Measurements from ENCODE around the gene WDR87.

The WDR87 gene

DNA sequence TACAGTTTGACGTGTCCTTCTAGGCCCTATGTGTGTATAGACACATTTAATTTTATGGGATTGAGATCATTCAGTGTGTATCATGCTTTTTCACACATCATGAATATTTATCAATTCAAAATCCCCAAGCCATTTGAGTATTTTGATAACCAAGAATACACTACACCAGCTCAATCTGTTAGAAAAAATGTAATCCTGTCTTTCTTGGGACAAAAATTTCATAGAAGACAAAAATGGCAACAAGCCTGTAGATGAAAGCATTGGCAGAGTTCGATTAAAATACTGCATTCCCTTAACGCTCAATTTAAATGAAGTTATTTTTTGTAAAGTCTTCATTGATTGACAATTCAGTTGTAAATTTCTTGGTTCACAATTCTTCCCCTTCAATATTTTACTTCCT, 41.9 kb downstream of the WDR87 start:
- Histone ChIP-seq H3K4me1 (ENCODE audit: control insufficient read depth, insufficient read depth, low read length, poor library complexity, severe bottlenecking) (no peaks in the 10 kb centered on the region), H3K27me3 (replicated peaks; ENCODE audit: control insufficient read depth, insufficient read depth, low read length, poor library complexity, severe bottlenecking) (no peaks in the 10 kb centered on the region), H3K36me3 (ENCODE audit: control insufficient read depth, insufficient read depth, low read length) (no peaks in the 10 kb centered on the region), H3K27ac (ENCODE audit: insufficient read depth, low read length, poor library complexity, severe bottlenecking) (no peak overlapping the region), H3K9me3 (ENCODE audit: control insufficient read depth, low read length) (no peaks in the 10 kb centered on the region), H3K4me3 (ENCODE audit: insufficient read depth, low read depth, low read length, poor library complexity, severe bottlenecking) (no peak overlapping the region)
- no peak for DNase-seq

DNA sequence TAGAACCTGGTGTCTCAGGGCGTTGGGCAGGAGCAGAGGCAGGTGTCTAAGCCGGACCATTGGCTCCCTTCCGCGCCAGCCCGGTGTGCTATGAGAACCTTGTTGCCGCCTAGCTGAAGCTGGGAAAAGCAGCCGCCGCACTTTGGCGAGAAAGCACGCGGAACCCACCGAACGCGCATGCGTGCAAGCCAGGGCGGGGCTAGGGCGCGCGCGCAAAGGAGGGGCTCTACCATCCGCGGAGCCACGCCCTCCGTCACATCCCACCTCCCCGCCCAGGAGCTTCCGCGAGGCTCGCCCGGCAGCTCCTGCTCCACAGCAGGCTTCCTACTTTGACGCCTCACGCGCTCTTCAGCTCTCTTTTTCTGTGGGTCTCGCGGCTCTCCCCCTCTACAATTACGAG, 51.3 kb downstream of the WDR87 start:
- no peak overlapping the region for H3K27ac ChIP-seq (ENCODE audit: insufficient read depth, low read length, poor library complexity, severe bottlenecking)
- H3K4me1 ChIP-seq (ENCODE audit: control insufficient read depth, insufficient read depth, low read length, poor library complexity, severe bottlenecking) = no peaks in the 10 kb centered on the region
- H3K9me3 ChIP-seq (ENCODE audit: control insufficient read depth, low read length) = no peaks in the 10 kb centered on the region
- H3K27me3 ChIP-seq (replicated peaks; ENCODE audit: control insufficient read depth, insufficient read depth, low read length, poor library complexity, severe bottlenecking) = peaks cover 5% of the 10 kb centered on the region
- no peaks in the 10 kb centered on the region for H3K36me3 ChIP-seq (ENCODE audit: control insufficient read depth, insufficient read depth, low read length)
- no peak overlapping the region for H3K4me3 ChIP-seq (ENCODE audit: insufficient read depth, low read depth, low read length, poor library complexity, severe bottlenecking)
- DNase-seq = no peak

DNA sequence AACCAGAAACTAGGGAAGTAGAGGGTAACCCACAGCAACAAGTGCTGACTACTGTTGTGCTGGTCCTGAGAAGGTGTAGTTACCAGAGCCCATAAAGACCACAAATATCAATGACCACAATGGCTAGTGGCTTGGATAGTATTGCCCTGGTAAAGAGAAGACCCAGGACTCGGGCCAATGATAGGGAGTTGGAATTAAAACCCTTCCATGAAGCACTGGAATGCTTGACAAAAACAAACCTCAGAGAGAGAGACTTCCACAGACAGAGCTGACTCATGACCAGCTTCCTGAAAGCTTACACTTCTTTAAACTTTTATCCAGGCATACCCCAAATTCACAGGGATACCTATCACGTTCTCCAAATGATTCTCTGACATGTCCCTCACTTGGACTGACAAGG, 60.5 kb downstream of the WDR87 start:
- Histone ChIP-seq H3K9me3 (ENCODE audit: control insufficient read depth, low read length) (no peaks in the 10 kb centered on the region), H3K27ac (ENCODE audit: insufficient read depth, low read length, poor library complexity, severe bottlenecking) (no peak overlapping the region), H3K27me3 (replicated peaks; ENCODE audit: control insufficient read depth, insufficient read depth, low read length, poor library complexity, severe bottlenecking) (no peaks in the 10 kb centered on the region), H3K36me3 (ENCODE audit: control insufficient read depth, insufficient read depth, low read length) (no peaks in the 10 kb centered on the region), H3K4me1 (ENCODE audit: control insufficient read depth, insufficient read depth, low read length, poor library complexity, severe bottlenecking) (no peaks in the 10 kb centered on the region), H3K4me3 (ENCODE audit: insufficient read depth, low read depth, low read length, poor library complexity, severe bottlenecking) (no peak overlapping the region)
- no peak for DNase-seq

Measured in effector memory CD4-positive, alpha-beta T cell (primary cell).